BJ (cell line): ENCODE results near the gene DDX6. TPM values are rescaled to one million over a fixed set of nuclear protein-coding genes. Genes with fewer than 3 reads are reported as not detected.
"Not testable (repeated sequence)": the region's sequence is repeated elsewhere in the genome, so short reads cannot be mapped to it uniquely, and the experiment has no call there.

ENCODE experiments used
- CTCF ChIA-PET: fragments of 350-600 bp; formaldehyde crosslinking; extraction: SDS; loops from one replicate; lab custom pipeline; 2021; ENCODE audit warnings: antibody characterized with exemption, inconsistent platforms; lab: Yijun Ruan, JAX
- POLR2A ChIA-PET: fragments of 300-600 bp; sonication (Branson Sonifier 250); formaldehyde crosslinking; extraction: SDS; loops from one replicate; lab custom pipeline; 2021; ENCODE audit warnings: antibody characterized with exemption; lab: Charles Lee
- DNase-seq: peaks from one replicate; pipeline ENCODE4 v3.0.0-alpha.2; 2011; ENCODE audit warnings: low read depth
- H3K27me3 ChIP-seq: 2 replicates; pipeline ENCODE4 v1.6.0; 2011; ENCODE audit warnings: low read length; ENCODE audit not compliant: control insufficient read depth, insufficient read depth
- H3K36me3 ChIP-seq: 2 replicates; pipeline ENCODE4 v1.5.1; 2011; ENCODE audit warnings: low read length; ENCODE audit not compliant: control insufficient read depth, insufficient read depth
- H3K4me3 ChIP-seq: 2 replicates; pipeline ENCODE4 v1.5.1; 2011; ENCODE audit warnings: low read depth, mild to moderate bottlenecking, control low read depth, low read length
- polyA plus RNA-seq: library from polyadenylated mRNA; depleted of rRNA; stranded (reverse); fragments of >200 nt; gene quantifications from 2 replicates; pipeline ENCODE4 v1.2.3, GENCODE V29; 2011
- TF ChIP-seq, protein P1 (sequence below): IDR thresholded peaks from 2 replicates; pipeline ENCODE4 v1.5.1; 2011; ENCODE audit warnings: low read depth, mild to moderate bottlenecking, control low read depth, inconsistent platforms, low read length, moderate library complexity; ENCODE audit not compliant: insufficient read depth

Gene DDX6
- polyA plus RNA-seq, 1 experiment = 23.7 TPM

DNA sequence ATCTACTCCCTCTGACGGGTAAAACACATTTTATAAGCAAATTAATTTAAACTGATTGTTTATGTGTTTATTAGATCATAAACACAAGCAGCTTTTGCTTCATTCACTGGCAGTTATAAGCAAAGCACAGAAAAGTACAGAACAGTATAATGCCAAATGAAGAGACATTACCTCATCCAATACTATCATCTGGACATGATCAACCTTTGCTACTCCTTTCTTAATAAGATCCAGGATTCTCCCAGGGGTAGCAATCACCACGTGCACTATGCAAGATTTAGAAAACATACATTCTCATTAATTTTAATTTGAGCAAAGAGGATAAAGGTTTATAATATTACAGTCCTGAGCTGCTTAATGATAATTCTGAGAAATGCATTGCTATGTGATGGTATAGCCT, 27.9 kb downstream of the DDX6 start:
- TF ChIP-seq, protein P1, sequence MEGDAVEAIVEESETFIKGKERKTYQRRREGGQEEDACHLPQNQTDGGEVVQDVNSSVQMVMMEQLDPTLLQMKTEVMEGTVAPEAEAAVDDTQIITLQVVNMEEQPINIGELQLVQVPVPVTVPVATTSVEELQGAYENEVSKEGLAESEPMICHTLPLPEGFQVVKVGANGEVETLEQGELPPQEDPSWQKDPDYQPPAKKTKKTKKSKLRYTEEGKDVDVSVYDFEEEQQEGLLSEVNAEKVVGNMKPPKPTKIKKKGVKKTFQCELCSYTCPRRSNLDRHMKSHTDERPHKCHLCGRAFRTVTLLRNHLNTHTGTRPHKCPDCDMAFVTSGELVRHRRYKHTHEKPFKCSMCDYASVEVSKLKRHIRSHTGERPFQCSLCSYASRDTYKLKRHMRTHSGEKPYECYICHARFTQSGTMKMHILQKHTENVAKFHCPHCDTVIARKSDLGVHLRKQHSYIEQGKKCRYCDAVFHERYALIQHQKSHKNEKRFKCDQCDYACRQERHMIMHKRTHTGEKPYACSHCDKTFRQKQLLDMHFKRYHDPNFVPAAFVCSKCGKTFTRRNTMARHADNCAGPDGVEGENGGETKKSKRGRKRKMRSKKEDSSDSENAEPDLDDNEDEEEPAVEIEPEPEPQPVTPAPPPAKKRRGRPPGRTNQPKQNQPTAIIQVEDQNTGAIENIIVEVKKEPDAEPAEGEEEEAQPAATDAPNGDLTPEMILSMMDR = no peak
- H3K4me3 ChIP-seq = no peak overlapping the region
- POLR2A ChIA-PET = no interaction called here
- peaks cover 14% of the 10 kb centered on the region for H3K36me3 ChIP-seq
- DNase-seq = no peak
- no peaks in the 10 kb centered on the region for H3K27me3 ChIP-seq
- CTCF ChIA-PET = interaction anchor here (1.0 to 1.5 kb wide), 2 partner anchors 9 to 73 kb away, joined by 3 to 4 read pairs; no protein-coding TSS in a partner anchor

DNA sequence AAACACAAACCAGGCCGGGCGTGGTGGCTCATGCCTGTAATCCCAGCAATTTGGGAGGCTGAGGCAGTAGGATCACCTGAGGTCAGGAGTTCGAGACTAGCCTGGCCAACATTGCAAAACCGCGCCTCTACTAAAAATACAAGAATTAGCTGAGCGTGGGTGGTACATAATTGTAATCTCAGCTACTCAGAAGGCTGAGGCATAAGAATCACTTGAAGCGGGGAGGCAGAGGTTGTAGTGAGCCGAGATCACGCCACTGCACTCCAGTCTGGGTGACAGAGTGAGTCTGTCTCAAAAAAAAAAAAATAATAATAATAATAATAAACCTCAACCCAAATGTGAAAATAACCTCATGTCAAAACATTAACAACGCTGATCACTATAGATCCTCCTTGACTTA, 29.0 kb downstream of the DDX6 start:
- POLR2A ChIA-PET, DNase-seq, H3K4me3 ChIP-seq, H3K27me3 ChIP-seq: not testable (repeated sequence)
- peaks cover 15% of the 10 kb centered on the region for H3K36me3 ChIP-seq
- CTCF ChIA-PET = interaction anchor here (1.4 to 1.5 kb wide), 2 partner anchors 72 kb away, joined by 3 to 4 read pairs; no protein-coding TSS in a partner anchor

- ChIA-PET POLR2A (no interaction called here), CTCF (interaction anchor here (1.4 kb wide), 1 partner anchor 168 kb away, joined by 4 read pairs; the partner anchor contains the start of gene BCL9L)
- TF ChIP-seq, protein P1 = no peak
- Histone ChIP-seq H3K36me3 (peaks cover 21% of the 10 kb centered on the region), H3K27me3 (no peaks in the 10 kb centered on the region), H3K4me3 (no peak overlapping the region)
- DNase-seq = no peak
These were observed 33.0 kb downstream of the DDX6 start for GRCh38 chr11:118757876-118758399.

DNA sequence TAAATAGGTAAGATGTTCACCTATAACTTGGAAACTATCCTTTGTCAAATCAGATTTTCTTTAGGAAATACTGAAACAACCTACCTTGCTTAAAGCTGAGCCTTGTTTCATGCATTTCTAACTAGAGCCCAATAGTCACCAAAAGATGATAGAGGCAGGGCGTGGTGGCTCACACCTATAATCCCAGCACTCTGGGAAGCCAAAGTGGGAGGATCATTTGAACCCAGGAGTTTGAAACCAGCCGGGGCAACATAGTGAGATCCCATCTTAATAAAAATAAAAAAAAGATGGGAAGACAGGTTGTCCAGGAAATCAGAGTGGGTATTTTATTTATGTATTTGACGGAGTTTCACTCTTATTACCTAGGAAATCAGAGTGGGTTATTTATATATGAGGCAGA, 38.3 kb downstream of the DDX6 start:
- H3K36me3 ChIP-seq = peaks cover 14% of the 10 kb centered on the region
- DNase-seq = no peak
- ChIA-PET CTCF (no interaction called here), POLR2A (no interaction called here)
- H3K4me3 ChIP-seq = no peak overlapping the region
- no peaks in the 10 kb centered on the region for H3K27me3 ChIP-seq
- TF ChIP-seq, protein P1 = no peak

GRCh38 chr11:118749429-118749828, 41.5 kb downstream of the DDX6 start:
- no peaks in the 10 kb centered on the region for H3K27me3 ChIP-seq
- POLR2A ChIA-PET = no interaction called here
- no peak for DNase-seq
- peaks cover 10% of the 10 kb centered on the region for H3K36me3 ChIP-seq
- CTCF ChIA-PET = interaction anchor here (1.1 kb wide), 1 partner anchor 181 kb away, joined by 3 read pairs; no protein-coding TSS in a partner anchor
- TF ChIP-seq, protein P1 = no peak
- H3K4me3 ChIP-seq = no peak overlapping the region

GRCh38 chr11:118748056-118748455, 42.9 kb downstream of the DDX6 start:
- H3K4me3 ChIP-seq = no peak overlapping the region
- ChIA-PET POLR2A (no interaction called here), CTCF (interaction anchor here (0.6 to 1.5 kb wide), 3 partner anchors 22 to 180 kb away, joined by 3 to 7 read pairs (median 3); partner anchors contain the start of gene DDX6)
- no peaks in the 10 kb centered on the region for H3K27me3 ChIP-seq
- no peak for DNase-seq
- TF ChIP-seq, protein P1 = no peak
- H3K36me3 ChIP-seq = peaks cover 7% of the 10 kb centered on the region
